Measurements from ENCODE around the gene SNX32.

GRCh38 chr11:65857853-65858680 is 24.3 kb downstream of the SNX32 start, which contains the start of gene CFL1:
- TF ChIP-seq CTCF (conservative IDR thresholded peaks at IDR 0.05; ENCODE audit: low read length), result no peak
- TF ChIP-seq EZH2phosphoT487 (IDR thresholded peaks at IDR 0.05; ENCODE audit: borderline replicate concordance), result no peak
